DOHH2 (cell line): ENCODE measurements around the gene ACTG1.

ENCODE experiments used
- EZH2phosphoT487 ChIP-seq: fragments of 200-600 bp; sonication (generic); IDR thresholded peaks from 2 replicates; pipeline ENCODE4 v1.6.1; 2017; ENCODE audit warnings: borderline replicate concordance, mild to moderate bottlenecking, antibody characterized with exemption, low read length, moderate library complexity, mixed read lengths
- TF ChIP-seq, protein P1 (sequence below): fragments of 200-600 bp; sonication (generic); IDR thresholded peaks from one replicate; pipeline ENCODE4 v1.5.1; 2014; ENCODE audit warnings: antibody characterized with exemption, mild to moderate bottlenecking, low read depth, low read length; ENCODE audit not compliant: poor library complexity, severe bottlenecking

DNA sequence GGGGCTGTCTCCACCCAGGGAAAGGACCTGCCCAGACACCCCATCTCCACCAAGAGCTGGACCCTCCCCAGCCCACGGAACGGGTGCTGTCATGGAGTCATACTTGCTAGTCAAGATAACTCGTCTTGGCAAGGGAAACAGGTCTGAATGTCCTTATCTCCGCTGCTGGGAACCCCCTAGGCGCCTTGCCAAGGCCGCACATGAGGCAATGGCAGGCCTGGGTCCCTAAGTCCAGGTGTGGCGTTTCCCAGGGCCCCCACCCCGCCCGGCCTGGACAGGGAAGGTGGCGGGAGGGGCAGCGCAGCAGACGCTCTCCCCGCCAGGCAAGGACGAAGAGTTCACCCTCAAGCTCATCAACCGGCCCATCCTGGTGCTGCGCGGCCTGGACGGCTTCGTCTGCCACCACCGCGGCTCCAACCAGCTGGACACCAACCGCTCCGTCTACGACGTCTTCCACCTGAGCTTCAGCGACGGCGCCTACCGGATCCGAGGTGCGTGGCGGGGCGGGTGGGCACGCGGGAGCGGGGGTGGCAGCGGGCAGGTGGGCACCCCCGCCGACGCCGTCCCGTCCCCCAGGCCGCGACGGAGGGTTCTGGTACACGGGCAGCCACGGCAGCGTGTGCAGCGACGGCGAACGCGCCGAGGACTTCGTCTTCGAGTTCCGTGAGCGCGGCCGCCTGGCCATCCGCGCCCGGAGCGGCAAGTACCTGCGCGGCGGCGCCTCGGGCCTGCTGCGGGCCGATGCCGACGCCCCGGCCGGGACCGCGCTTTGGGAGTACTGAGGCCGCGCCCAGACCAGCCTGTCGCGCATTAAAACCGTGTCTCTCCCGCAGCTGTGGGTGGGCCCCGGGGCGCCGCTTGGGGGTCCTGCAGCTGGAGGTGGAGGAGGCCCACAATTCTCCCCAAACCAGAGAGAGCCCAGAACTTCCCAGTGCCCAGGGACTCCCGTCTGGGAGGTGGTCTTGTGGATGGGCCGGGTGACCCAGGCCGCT is 24.0 kb upstream of the ACTG1 start:
- TF ChIP-seq, protein P1, sequence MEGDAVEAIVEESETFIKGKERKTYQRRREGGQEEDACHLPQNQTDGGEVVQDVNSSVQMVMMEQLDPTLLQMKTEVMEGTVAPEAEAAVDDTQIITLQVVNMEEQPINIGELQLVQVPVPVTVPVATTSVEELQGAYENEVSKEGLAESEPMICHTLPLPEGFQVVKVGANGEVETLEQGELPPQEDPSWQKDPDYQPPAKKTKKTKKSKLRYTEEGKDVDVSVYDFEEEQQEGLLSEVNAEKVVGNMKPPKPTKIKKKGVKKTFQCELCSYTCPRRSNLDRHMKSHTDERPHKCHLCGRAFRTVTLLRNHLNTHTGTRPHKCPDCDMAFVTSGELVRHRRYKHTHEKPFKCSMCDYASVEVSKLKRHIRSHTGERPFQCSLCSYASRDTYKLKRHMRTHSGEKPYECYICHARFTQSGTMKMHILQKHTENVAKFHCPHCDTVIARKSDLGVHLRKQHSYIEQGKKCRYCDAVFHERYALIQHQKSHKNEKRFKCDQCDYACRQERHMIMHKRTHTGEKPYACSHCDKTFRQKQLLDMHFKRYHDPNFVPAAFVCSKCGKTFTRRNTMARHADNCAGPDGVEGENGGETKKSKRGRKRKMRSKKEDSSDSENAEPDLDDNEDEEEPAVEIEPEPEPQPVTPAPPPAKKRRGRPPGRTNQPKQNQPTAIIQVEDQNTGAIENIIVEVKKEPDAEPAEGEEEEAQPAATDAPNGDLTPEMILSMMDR, result no peak
- TF ChIP-seq EZH2phosphoT487, result no peak
